ENCODE results near the gene UPP1. TPM values are rescaled to one million over a fixed set of nuclear protein-coding genes. Genes with fewer than 3 reads are reported as not detected.
"Not testable (repeated sequence)": the region's sequence is repeated elsewhere in the genome, so short reads cannot be mapped to it uniquely, and the experiment has no call there.

Gene UPP1
- total RNA-seq, 1 donor from 2014 or later, result 79.8 TPM

GRCh38 chr7:48140001-48140681 lies 51.1 kb downstream of the UPP1 start:
- no peak for DNase-seq (ENCODE audit: extremely low spot score in 2 of 2)
- no peak overlapping the region for H3K4me3 ChIP-seq
- intact Hi-C loops (cut with DNase I), result no loop called here
- H3K27me3 ChIP-seq, result no peaks in the 10 kb centered on the region
- H3K27ac ChIP-seq, result no peak overlapping the region
- H3K9me3 ChIP-seq, result no peaks in the 10 kb centered on the region
- no peak for TF ChIP-seq POLR2AphosphoS5 (IDR thresholded peaks at IDR 0.05; ENCODE audit: insufficient read depth in 1 of 2, low read depth in 1 of 2)
- TF ChIP-seq, protein P1, sequence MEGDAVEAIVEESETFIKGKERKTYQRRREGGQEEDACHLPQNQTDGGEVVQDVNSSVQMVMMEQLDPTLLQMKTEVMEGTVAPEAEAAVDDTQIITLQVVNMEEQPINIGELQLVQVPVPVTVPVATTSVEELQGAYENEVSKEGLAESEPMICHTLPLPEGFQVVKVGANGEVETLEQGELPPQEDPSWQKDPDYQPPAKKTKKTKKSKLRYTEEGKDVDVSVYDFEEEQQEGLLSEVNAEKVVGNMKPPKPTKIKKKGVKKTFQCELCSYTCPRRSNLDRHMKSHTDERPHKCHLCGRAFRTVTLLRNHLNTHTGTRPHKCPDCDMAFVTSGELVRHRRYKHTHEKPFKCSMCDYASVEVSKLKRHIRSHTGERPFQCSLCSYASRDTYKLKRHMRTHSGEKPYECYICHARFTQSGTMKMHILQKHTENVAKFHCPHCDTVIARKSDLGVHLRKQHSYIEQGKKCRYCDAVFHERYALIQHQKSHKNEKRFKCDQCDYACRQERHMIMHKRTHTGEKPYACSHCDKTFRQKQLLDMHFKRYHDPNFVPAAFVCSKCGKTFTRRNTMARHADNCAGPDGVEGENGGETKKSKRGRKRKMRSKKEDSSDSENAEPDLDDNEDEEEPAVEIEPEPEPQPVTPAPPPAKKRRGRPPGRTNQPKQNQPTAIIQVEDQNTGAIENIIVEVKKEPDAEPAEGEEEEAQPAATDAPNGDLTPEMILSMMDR (IDR thresholded peaks at IDR 0.05), result no peak
- no peak for TF ChIP-seq POLR2A (IDR thresholded peaks at IDR 0.05)
- H3K36me3 ChIP-seq, result no peaks in the 10 kb centered on the region
- no peaks in the 10 kb centered on the region for H3K4me1 ChIP-seq

DNA sequence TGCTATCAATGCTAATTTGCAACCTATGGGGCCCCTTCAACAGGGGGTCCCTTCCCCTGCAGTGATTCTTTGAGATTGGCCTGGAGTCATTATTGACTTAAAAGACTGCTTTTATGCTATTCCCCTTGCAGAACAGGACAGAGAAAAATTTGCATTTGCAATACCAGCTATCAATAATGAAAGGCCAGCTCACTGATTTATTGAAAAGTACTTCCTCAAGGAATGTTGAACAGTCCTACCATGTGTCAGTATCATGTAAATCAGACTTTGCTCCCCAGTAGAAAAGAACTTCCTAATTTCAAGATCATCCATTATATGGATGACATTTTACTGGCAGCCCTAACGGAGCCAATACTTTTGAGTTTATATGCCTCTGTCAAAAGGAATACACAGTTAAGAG lies 52.5 kb downstream of the UPP1 start:
- no peak for DNase-seq (ENCODE audit: extremely low spot score in 2 of 2)
- Histone ChIP-seq H3K36me3 (no peaks in the 10 kb centered on the region), H3K27ac (no peak overlapping the region), H3K27me3 (no peaks in the 10 kb centered on the region), H3K9me3 (no peaks in the 10 kb centered on the region), H3K4me1 (no peaks in the 10 kb centered on the region), H3K4me3 (no peak overlapping the region)
- intact Hi-C loops (cut with DNase I), result no loop called here
- TF ChIP-seq, protein P1 (IDR thresholded peaks at IDR 0.05), result no peak
- no peak for TF ChIP-seq POLR2A (IDR thresholded peaks at IDR 0.05)
- TF ChIP-seq POLR2AphosphoS5 (IDR thresholded peaks at IDR 0.05; ENCODE audit: insufficient read depth in 1 of 2, low read depth in 1 of 2), result no peak

DNA sequence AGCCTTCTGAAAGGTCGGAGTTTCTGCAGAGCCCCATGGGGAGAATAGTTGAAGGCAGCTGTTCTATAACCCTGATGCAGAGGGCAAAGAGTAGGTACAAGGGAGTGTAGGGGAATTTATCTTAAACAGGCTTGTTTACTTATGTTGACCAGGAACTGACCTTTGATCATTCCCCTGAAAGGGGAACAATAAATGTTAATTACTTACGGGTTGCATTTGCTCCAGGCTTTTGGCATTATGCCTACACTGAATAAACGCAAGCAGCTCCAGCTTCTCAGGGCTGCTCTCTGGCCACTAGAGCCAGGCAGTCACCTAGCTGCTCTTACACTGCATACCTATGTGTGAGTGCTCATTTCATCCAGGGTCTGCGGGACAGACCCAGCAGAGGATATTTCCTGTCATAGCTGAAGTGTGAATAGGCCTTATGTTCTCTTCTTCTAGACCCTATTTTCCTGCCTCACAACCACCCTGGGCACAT lies 55.3 kb downstream of the UPP1 start:
- DNase-seq (ENCODE audit: extremely low spot score in 2 of 2), result no peak
- H3K9me3 ChIP-seq, result no peaks in the 10 kb centered on the region
- H3K4me1 ChIP-seq, result no peaks in the 10 kb centered on the region
- TF ChIP-seq POLR2A (IDR thresholded peaks at IDR 0.05), result no peak
- TF ChIP-seq POLR2AphosphoS5 (IDR thresholded peaks at IDR 0.05; ENCODE audit: insufficient read depth in 1 of 2, low read depth in 1 of 2), result no peak
- TF ChIP-seq, protein P1 (IDR thresholded peaks at IDR 0.05), result no peak
- H3K4me3 ChIP-seq, result no peak overlapping the region
- H3K27ac ChIP-seq, result no peak overlapping the region
- intact Hi-C loops (cut with DNase I), result no loop called here
- no peaks in the 10 kb centered on the region for H3K36me3 ChIP-seq
- no peaks in the 10 kb centered on the region for H3K27me3 ChIP-seq

DNA sequence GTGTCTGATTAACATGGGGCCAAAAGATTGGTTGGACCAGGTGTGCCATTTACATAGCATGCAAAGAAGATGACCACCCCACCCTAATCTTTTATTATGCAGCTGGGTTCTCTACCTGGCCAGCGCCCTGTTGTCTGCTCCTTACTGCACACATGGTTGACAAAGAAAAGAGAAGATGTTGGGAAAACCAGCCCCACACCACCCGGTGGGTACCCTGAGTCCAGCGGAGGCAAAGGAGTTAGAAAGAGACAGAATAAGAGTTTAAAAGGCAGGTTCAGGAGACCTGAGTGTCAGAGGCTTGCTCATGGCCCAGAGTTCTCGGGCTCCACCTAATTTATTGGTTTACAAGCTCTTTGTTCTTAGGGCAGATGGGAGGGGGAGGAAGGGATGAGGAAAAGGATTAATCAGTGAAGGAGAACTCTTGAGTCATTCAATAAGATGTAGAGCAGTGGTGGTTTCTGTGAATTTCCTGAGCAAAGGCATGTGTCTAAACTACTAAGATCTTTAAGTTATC lies 58.1 kb downstream of the UPP1 start:
- H3K9me3 ChIP-seq, result no peaks in the 10 kb centered on the region
- H3K36me3 ChIP-seq, result no peaks in the 10 kb centered on the region
- TF ChIP-seq POLR2AphosphoS5 (IDR thresholded peaks at IDR 0.05; ENCODE audit: insufficient read depth in 1 of 2, low read depth in 1 of 2), result no peak
- no peak for TF ChIP-seq POLR2A (IDR thresholded peaks at IDR 0.05)
- TF ChIP-seq, protein P1 (IDR thresholded peaks at IDR 0.05), result no peak
- intact Hi-C loops (cut with DNase I), result no loop called here
- no peak overlapping the region for H3K4me3 ChIP-seq
- no peaks in the 10 kb centered on the region for H3K4me1 ChIP-seq
- no peaks in the 10 kb centered on the region for H3K27me3 ChIP-seq
- DNase-seq (ENCODE audit: extremely low spot score in 2 of 2), result no peak
- no peak overlapping the region for H3K27ac ChIP-seq

DNA sequence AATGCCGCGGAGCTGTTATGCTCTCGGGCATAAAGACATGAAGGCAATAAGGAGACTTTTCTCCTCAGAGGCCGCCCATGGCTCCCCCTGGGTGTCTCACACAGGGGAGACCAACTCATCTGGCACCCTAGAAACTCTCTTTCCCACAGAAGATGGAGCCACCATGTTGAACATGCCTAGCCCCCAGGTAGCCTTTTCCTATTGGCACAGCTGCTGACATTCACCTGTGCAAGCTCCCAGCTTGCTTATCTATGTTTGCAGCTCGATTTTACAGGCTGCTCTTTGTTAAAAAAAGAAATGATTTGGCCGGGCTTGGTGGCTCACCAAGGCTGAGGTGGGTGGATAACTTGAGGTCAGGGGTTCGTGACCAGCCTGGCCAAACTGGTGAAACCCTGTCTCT lies 58.6 kb downstream of the UPP1 start:
- H3K9me3 ChIP-seq; H3K27ac ChIP-seq; DNase-seq (ENCODE audit: extremely low spot score in 2 of 2); H3K36me3 ChIP-seq; H3K27me3 ChIP-seq; H3K4me3 ChIP-seq; H3K4me1 ChIP-seq; intact Hi-C loops (cut with DNase I): not testable (repeated sequence)
